ENCODE data around the gene MDC1.
"Not testable (repeated sequence)": the region's sequence is repeated elsewhere in the genome, so short reads cannot be mapped to it uniquely, and the experiment has no call there.

The MDC1 gene

DNA sequence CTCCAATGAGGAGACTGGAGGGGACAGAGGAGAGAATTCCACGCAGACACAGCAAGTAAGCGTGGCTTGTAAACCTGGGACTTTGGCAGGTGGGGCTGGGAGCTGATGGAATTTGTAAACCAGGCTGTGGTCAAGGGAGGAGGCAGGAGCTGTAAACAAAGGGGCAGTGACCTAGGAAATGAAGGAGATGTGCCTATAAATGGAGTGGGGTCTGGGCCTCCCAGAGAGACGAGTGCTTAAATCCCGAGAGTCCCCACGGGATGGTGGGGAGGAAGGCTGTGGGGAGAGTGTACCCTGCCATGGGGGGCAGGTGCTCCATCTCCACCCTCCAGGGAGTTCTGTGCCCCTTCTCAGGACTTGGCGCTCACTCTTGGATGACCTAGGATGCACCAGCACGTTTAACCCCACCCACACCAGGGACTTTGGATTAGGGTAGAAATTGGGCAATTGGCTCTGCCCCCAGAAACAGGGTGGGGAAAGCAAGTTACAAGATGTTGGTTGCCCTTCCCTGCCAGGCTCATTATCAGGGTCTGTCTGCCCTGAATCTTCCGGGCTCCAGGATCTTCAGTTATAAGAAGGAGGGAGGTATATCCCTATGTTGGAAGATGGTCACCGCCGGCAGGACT is 40.3 kb downstream of the MDC1 start:
- Histone ChIP-seq H4K20me1 (ENCODE audit: insufficient read depth, low read length) (no peaks in the 10 kb centered on the region), H3K27ac (ENCODE audit: low read length) (no peak overlapping the region), H3K36me3 (replicated peaks; ENCODE audit: insufficient read depth, low read length) (0 out of 2 replicates have a peak, but pooled peaks cover 3% of the 10 kb centered on the region), H3K9ac (ENCODE audit: low read length) (no peak overlapping the region), H3K4me1 (ENCODE audit: low read length) (peaks cover 18% of the 10 kb centered on the region), H3K9me3 (replicated peaks; ENCODE audit: insufficient read depth, low read length) (no peaks in the 10 kb centered on the region), H3K27me3 (replicated peaks; ENCODE audit: insufficient read depth, low read length) (no peaks in the 10 kb centered on the region), H3K79me2 (ENCODE audit: low read length) (peaks cover 47% of the 10 kb centered on the region), H3K4me2 (ENCODE audit: low read depth, low read length) (no peak overlapping the region), H3F3A (ENCODE audit: insufficient read depth, low read length) (peaks cover 13% of the 10 kb centered on the region), H2AFZ (ENCODE audit: low read length) (no peak overlapping the region), H3K9me2 (replicated peaks; ENCODE audit: insufficient read depth, low read length) (no peaks in the 10 kb centered on the region), H3K4me3 (ENCODE audit: low read length) (no peak overlapping the region)
- DNase-seq, result no peak
- TF ChIP-seq EZH2phosphoT487 (IDR thresholded peaks at IDR 0.05; ENCODE audit: low read length), result no peak
- TF ChIP-seq, protein P1, sequence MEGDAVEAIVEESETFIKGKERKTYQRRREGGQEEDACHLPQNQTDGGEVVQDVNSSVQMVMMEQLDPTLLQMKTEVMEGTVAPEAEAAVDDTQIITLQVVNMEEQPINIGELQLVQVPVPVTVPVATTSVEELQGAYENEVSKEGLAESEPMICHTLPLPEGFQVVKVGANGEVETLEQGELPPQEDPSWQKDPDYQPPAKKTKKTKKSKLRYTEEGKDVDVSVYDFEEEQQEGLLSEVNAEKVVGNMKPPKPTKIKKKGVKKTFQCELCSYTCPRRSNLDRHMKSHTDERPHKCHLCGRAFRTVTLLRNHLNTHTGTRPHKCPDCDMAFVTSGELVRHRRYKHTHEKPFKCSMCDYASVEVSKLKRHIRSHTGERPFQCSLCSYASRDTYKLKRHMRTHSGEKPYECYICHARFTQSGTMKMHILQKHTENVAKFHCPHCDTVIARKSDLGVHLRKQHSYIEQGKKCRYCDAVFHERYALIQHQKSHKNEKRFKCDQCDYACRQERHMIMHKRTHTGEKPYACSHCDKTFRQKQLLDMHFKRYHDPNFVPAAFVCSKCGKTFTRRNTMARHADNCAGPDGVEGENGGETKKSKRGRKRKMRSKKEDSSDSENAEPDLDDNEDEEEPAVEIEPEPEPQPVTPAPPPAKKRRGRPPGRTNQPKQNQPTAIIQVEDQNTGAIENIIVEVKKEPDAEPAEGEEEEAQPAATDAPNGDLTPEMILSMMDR (IDR thresholded peaks at IDR 0.05; ENCODE audit: low read length), result no peak
- no peak for TF ChIP-seq EZH2 (optimal IDR thresholded peaks at IDR 0.05; ENCODE audit: low read depth, low read length)

DNA sequence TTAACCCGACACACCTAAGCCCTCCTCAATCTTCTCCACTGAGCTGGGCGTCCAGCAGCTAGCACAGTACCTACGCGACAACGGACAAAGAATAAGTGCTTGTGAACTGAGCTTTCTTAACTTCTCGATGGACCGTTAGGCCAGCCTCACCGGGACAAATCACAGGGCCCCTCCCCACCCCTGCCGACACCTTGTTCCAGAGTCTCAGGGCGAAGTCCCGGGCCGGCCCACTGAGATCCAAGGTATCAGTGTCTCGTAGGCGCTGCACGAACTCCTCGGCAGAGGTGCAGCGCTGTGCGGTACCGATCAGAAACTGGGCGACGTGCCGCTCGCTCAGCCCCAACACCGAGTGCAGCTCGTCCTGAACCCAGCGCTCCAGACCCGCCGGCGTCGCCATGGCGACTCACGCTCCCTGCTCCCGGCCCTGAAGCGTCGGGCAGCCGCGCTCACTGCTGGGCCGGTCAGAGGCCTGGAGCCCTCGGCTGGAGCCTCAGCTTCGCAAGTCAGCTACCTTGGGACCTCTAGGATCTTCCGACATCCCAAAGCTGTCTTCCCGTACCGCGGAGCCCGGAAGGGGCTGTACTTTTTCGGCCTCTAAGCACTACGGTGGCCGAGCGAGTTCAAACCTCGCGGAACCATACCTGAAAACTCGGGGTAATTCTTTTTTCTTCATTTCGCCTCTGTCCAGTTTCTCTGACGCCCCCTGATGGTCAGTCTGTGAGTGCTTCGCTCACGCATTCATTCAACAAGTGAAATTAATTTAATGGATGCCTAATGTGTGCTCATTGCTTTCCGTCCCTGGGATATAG is 44.4 kb downstream of the MDC1 start, which contains the start of gene DHX16:
Gene DHX16, minus strand, starts transcription at position 562 of the 809 bp plus-strand sequence. Its CDS starts 165 bp downstream, at position 397.
- Histone ChIP-seq H3K36me3 (replicated peaks; ENCODE audit: insufficient read depth, low read length) (0 out of 2 replicates have a peak, but pooled peaks cover 3% of the 10 kb centered on the region), H3K9me3 (replicated peaks; ENCODE audit: insufficient read depth, low read length) (no peaks in the 10 kb centered on the region), H3K4me1 (ENCODE audit: low read length) (no peaks in the 10 kb centered on the region), H3K27me3 (replicated peaks; ENCODE audit: insufficient read depth, low read length) (no peaks in the 10 kb centered on the region), H3K9me2 (replicated peaks; ENCODE audit: insufficient read depth, low read length) (no peaks in the 10 kb centered on the region), H3K79me2 (ENCODE audit: low read length) (peaks cover 25% of the 10 kb centered on the region), H3K27ac (ENCODE audit: low read length) (peak within 1 kb of the TSS; percentile 19; the same call in 1 of the 2 replicates), H3K4me3 (ENCODE audit: low read length) (peak within 1 kb of the TSS; percentile 92), H3K4me2 (ENCODE audit: low read depth, low read length) (peak within 1 kb of the TSS; percentile 68), H3F3A (ENCODE audit: insufficient read depth, low read length) (0 out of 2 replicates have a peak, but pooled peaks cover 9% of the 10 kb centered on the region), H4K20me1 (ENCODE audit: insufficient read depth, low read length) (no peaks in the 10 kb centered on the region), H3K9ac (ENCODE audit: low read length) (peak within 1 kb of the TSS; percentile 65; the same call in 1 of the 2 replicates), H2AFZ (ENCODE audit: low read length) (peak within 1 kb of the TSS; percentile 76)
- peak; percentile 93 for DNase-seq
- no peak for TF ChIP-seq EZH2 (optimal IDR thresholded peaks at IDR 0.05; ENCODE audit: low read depth, low read length)
- no peak for TF ChIP-seq EZH2phosphoT487 (IDR thresholded peaks at IDR 0.05; ENCODE audit: low read length)
- TF ChIP-seq, protein P1 (IDR thresholded peaks at IDR 0.05; ENCODE audit: low read length), result peak; percentile 86

DNA sequence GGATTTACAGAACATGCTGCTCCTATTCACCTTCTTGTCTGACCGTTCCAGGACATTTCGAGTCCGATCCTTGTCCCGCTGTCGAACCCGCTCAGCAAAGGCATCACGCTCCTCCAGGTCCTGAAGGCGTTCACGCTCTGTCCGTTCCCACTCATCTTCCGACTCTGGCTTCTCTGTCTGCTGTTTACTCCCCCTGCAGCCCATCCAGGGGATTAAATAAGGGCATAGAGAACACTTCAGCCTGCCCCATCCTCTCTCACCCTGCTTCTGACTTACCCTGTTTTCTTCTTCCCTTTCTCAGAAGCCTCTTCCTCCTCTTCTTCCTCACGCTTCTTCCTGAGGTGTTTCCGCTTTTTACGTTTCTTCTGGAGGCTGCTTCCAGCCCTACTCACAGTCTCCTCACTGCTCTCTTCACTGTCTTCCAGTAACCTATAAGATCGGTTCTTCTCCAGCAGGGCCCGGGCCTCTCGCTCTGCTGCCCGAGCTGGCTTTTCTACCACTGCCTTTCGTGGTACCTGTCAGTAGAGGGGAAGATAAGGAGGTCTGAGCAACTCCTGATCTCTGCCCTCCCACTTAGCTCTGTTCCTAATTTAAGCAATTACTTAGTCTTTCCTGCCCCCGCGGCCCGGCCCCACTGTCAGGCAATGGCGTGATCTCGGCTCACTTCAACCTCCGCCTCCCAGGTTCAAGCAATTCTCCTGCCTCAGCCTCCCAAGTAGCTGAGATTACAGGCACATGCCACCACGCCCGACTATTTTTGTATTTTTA is 46.1 kb downstream of the MDC1 start:
- H3K27me3 ChIP-seq (replicated peaks; ENCODE audit: insufficient read depth, low read length), result no peaks in the 10 kb centered on the region
- no peak overlapping the region for H2AFZ ChIP-seq (ENCODE audit: low read length)
- TF ChIP-seq, protein P1 (IDR thresholded peaks at IDR 0.05; ENCODE audit: low read length), result no peak
- TF ChIP-seq EZH2 (optimal IDR thresholded peaks at IDR 0.05; ENCODE audit: low read depth, low read length) (no peak), EZH2phosphoT487 (IDR thresholded peaks at IDR 0.05; ENCODE audit: low read length) (no peak)
- H3K9me2 ChIP-seq (replicated peaks; ENCODE audit: insufficient read depth, low read length), result no peaks in the 10 kb centered on the region
- 0 out of 2 replicates have a peak, but pooled peaks cover 2% of the 10 kb centered on the region for H3F3A ChIP-seq (ENCODE audit: insufficient read depth, low read length)
- no peak for DNase-seq
- H3K4me2 ChIP-seq (ENCODE audit: low read depth, low read length), result no peak overlapping the region
- no peak overlapping the region for H3K4me3 ChIP-seq (ENCODE audit: low read length)
- no peak overlapping the region for H3K9ac ChIP-seq (ENCODE audit: low read length)
- no peaks in the 10 kb centered on the region for H4K20me1 ChIP-seq (ENCODE audit: insufficient read depth, low read length)
- H3K27ac ChIP-seq (ENCODE audit: low read length), result no peak overlapping the region
- no peaks in the 10 kb centered on the region for H3K36me3 ChIP-seq (replicated peaks; ENCODE audit: insufficient read depth, low read length)
- H3K4me1 ChIP-seq (ENCODE audit: low read length), result no peaks in the 10 kb centered on the region
- H3K9me3 ChIP-seq (replicated peaks; ENCODE audit: insufficient read depth, low read length), result no peaks in the 10 kb centered on the region
- H3K79me2 ChIP-seq (ENCODE audit: low read length), result peaks cover 25% of the 10 kb centered on the region

DNA sequence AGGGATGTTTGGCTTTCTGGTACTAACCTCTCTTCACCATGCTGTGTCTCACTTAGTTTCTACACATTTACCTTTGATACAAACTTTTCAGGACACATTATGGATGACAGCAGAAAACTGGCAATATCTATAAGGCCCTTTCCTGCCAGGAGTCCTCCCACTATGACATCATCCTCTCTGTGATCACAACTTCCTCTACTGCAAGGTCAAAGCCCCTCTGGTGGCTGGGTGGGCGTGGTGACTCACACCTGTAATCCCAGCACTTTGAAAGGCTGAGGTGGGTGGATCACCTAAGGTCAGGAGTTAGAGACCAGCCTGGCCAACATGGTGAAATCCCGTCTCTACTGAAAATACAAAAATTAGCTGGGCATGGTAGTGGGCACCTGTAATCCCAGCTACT is 50.8 kb downstream of the MDC1 start:
- not testable (repeated sequence) for DNase-seq; H3K79me2 ChIP-seq (ENCODE audit: low read length); H2AFZ ChIP-seq (ENCODE audit: low read length); H3K9me3 ChIP-seq (replicated peaks; ENCODE audit: insufficient read depth, low read length); H3K4me3 ChIP-seq (ENCODE audit: low read length); H3K4me1 ChIP-seq (ENCODE audit: low read length); H3F3A ChIP-seq (ENCODE audit: insufficient read depth, low read length); H4K20me1 ChIP-seq (ENCODE audit: insufficient read depth, low read length); H3K36me3 ChIP-seq (replicated peaks; ENCODE audit: insufficient read depth, low read length); H3K27ac ChIP-seq (ENCODE audit: low read length); H3K9ac ChIP-seq (ENCODE audit: low read length); H3K27me3 ChIP-seq (replicated peaks; ENCODE audit: insufficient read depth, low read length); H3K4me2 ChIP-seq (ENCODE audit: low read depth, low read length); H3K9me2 ChIP-seq (replicated peaks; ENCODE audit: insufficient read depth, low read length)

Measured in MM.1S (cell line).